ENCODE measurements around the gene LIPC.
A peak's percentile ranks its signal among the peaks of the same experiment; 100 is the strongest.

LIPC gene

DNA sequence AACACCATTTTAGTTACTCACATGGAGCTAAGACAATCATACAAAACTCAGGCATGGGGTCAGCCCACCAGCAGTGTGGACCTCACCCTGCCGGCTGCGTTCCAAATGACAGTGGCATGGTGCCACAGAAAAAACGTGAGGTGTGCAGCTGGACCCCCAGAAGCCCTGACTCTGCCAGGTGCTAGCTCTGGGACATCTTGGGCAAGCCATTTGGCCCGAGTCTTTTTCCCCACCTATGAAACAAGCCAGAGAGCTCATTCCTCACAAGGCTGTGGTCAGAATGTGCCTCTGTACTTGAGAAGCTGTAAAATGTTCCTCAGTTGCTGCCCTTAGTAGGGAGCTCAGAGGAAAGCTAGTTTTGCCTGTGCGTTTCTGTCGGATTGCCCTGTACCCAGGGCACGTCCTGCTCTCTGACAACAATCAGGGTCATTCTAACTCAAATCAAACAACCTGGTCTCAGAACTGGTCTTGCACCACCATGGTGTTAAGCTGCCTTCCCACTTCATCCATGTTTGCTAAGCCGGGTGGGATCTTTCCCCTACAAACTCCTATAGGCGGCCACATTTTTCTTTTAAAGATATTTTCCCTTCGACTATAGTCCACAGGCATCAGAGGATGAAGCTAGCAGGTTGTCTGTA, 44.9 kb downstream of the LIPC start:
- DNase-seq: no peak

- DNase-seq: peak; percentile 14
These were observed 45.4 kb downstream of the LIPC start for GRCh38 chr15:58477170-58477569.

GRCh38 chr15:58478035-58478434, 46.2 kb downstream of the LIPC start:
- no peak for DNase-seq

DNA sequence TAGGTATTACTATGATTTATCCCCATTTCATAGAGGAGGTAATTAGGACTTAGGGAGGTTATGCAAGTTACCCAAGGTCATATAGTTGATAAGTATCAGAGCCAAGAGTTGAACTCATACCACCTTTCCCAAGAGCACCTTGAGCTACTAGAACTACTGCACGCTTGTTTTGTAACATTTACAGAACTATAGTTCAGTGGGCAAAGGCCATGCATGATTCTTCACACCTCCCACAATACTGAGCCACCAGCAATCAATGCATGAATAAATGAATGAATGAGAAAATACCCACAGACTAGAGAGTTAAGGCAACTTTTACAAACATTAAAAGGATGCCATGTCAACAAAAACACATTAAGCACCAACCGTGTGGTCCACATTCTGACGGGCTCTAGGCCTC, 46.8 kb downstream of the LIPC start:
- no peak for DNase-seq

- no peak for DNase-seq
These were observed 48.1 kb downstream of the LIPC start for GRCh38 chr15:58479941-58480340.

DNA sequence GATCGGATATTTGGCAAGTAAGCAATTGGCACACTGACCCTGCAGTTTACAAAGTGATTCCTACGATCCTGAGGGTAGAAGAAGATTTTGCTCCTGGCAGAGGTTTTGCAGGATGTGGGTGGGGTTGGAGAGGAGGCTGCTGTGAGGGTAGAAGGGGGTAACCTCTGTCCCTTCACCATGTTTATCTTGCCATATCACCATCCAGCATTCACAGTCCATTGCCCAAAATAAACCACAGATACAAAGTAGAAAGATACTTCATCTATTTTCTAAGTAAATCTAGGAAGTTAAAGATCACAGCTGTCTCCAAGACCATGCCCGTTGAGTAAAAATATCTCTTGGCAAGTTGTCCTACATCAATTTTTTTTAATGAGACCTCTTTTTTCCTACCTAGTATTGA, 51.6 kb downstream of the LIPC start:
- DNase-seq: no peak

GRCh38 chr15:58484791-58485600, 53.2 kb downstream of the LIPC start:
- DNase-seq: no peak

GRCh38 chr15:58486062-58486461, 54.3 kb downstream of the LIPC start:
- DNase-seq: no peak

GRCh38 chr15:58486564-58486963, 54.8 kb downstream of the LIPC start:
- no peak for DNase-seq

- DNase-seq: no peak
These were observed 55.4 kb downstream of the LIPC start for GRCh38 chr15:58487041-58487723.

- DNase-seq: no peak
These were observed 55.9 kb downstream of the LIPC start for GRCh38 chr15:58487724-58488120.

DNA sequence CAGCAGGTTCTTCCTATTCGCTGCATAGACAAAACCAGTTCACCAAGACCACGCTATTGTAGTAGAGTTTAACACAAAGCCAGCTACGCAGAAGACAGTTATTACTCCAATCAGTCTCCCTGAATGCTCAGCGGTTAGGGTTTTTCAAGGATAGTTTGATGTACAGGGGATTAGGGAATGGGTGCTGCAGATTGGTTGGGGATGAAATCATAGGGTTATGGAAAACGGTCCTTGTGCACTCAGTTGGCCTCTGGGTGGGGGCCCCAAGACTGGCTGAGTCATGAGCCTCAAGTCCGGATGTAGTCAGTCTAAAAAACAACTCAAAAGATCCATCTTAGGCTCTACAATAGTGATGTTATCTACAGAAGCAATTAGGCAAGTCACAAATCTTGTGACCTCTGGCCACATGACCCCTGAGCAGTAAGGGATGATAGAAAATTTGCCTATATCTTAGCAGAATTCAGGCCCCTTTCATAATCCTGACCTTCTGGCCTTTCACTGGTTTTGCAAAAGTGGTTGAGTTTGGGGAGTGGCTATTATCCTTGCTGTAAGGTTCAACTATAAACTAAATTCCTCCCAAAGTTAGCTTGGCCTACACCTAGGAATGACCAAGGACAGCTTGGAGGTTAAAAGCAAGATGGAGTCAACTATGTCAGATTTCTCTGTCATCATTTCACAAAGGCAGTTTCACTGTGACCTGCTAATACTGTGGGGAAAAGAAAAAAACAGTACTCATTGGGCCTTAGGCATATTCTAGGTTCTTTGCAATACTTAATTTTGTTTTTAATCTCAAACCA, 57.7 kb downstream of the LIPC start:
- no peak for DNase-seq

DNA sequence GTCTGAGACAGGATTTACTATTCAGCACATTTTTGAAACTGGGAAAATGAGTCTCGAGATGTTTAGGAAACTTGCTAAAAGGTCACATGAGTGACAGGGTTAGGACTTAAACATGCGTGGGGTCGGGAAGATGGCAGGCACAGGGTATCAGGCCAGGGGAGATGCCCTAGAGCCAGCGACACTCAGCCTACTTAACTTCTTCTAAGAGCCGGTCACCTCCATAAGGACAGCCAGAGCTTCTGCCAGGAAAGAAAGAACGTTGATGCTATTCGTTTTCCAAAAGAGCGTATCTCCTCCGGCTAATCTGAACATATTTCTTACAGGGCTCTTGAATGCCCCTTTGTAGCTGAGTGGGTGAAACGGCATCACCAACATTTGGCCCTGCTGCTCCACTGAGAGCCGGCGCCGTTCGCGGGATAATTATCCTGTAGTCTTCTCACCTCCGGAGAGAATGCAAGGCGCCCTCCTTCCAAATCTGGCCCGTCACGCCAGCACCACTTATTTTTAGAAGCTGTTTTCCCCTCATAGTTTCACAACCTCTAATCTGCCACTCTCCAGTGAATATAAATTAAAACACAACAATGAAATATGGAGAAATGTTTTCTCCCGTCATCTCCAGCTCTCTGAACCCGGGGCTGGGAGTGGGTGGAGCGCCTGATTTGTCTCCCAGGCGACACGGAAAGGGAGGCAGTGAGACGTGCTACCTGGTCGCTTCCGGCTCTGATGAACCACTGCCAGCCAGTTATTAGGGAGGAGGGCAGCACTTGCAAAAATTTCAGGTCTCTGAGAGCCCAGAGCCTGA, 58.5 kb downstream of the LIPC start:
- no peak for DNase-seq

- DNase-seq: no peak
These were observed 59.2 kb downstream of the LIPC start for GRCh38 chr15:58490888-58491473.

- DNase-seq: no peak
These were observed 59.9 kb downstream of the LIPC start for GRCh38 chr15:58491499-58492202.

- no peak for DNase-seq
These were observed 61.0 kb downstream of the LIPC start for GRCh38 chr15:58492661-58493397.

- DNase-seq: no peak
These were observed 62.8 kb downstream of the LIPC start for GRCh38 chr15:58494567-58494966.

GRCh38 chr15:58495891-58496408, 64.2 kb downstream of the LIPC start:
- no peak for DNase-seq

DNA sequence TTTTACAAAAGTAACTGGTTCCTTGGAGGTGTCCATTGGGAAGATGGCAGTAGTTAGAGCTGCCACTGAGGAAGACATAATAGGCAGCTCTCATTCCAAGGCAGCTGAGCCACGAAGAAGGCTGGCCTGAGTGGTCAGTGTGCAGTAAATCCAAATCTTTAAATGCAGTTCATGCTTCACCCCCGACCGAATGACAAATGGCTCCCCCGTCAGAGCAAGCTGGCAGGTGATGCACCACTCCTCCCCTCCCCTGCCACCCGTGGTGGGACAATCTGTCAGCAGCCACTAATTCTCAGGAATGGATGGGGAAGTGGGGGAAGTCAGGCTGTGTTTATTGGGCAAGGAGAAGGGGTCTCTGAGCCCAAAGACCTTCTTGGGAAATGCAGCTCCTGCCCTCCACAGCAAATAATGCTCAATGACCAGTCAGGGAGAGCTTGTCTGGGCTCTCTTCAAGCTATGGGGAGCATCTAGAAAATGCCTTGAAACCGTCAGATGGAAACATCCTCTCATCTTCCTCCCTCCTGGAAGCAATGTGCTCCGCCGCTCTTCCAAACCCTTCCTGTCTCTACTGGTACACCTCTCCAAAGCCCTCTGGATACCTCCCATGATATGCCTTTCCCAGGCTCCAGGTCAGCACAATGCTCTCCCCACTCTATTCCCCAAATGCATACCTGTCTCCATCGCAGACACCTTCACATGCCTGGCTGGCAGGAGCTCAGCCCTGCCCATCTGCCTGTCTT, 65.4 kb downstream of the LIPC start:
- DNase-seq: no peak

All from NCI-H748 treated with DMSO at 0.1 percent for 48 hours (cell line).